ENCODE measurements around the gene GALR3.

Gene GALR3

DNA sequence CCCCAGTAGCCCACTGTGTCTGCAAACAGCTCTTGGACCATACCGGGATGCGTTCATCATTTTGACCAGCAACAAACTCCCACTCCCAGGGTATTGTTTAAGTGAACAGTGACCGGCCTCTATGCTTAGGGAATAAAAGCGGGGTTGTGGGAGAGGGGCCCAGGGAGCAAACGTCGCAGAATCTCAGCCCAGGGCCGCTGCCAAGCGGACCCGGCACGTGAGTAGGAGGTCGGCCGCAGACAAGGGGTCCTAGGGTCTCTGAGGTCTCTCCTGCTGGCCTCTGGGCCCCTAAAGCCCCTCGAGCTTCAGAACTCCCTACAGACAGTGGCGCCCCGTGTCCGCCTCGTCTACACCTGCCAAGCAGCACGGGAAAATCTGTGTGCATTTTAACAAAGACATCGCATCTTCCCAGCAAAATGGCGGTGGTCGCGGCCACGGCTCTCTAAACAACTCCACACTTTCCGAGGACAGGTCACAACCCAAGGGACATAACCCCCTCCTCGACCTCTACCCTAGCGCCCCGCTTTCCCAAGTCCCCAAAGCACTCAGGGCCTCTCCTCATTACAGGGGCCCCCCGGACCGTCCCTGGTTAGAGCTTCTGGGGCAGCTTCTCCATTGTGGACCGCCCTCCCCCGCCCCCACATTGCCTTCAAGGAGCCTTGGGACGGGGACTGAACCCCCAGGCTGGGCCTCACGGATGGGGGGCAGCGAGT lies 19.4 kb upstream of the GALR3 start:
- no peak for DNase-seq

DNA sequence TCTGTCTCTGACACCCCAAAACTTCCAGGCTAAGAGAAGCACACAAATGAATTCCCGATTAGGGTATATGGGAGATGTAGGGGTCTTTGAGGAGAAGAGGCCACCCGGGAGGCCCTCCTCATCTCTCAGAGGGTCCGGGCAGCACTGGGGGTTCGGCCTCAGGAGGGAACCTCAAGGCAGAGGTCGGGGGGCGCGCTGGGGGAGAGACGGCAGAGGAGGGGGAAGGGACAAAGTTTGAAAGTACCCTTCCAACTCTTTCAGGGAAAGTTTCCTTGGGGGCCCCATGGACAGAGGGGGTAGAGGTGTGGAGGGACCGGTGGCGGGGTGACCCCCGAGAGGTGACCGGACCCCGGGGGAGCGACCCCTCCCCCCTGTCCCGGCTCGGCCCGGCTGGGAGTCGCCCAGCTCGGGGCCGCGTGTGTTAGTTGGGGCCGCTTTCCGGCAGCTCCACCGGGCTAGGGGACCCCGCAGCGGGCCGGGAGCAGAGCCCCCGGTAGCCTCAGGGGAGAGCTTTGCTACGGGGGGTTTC lies 18.8 kb upstream of the GALR3 start:
- no peak for DNase-seq

GRCh38 chr22:37804881-37805809 lies 18.0 kb upstream of the GALR3 start:
- peak; percentile 40 for DNase-seq

GRCh38 chr22:37805810-37806277 lies 17.3 kb upstream of the GALR3 start:
- DNase-seq: no peak

- no peak for DNase-seq
These were observed 16.5 kb upstream of the GALR3 start for GRCh38 chr22:37806409-37807333.

GRCh38 chr22:37807410-37808293 lies 15.5 kb upstream of the GALR3 start, which contains the start of gene GCAT:
Gene GCAT (plus strand): TSS chr22:37807934. CDS start chr22:37807968, 34 bp downstream.
- peak; percentile 85 for DNase-seq

- DNase-seq: no peak
These were observed 14.9 kb upstream of the GALR3 start for GRCh38 chr22:37808294-37808657.

DNA sequence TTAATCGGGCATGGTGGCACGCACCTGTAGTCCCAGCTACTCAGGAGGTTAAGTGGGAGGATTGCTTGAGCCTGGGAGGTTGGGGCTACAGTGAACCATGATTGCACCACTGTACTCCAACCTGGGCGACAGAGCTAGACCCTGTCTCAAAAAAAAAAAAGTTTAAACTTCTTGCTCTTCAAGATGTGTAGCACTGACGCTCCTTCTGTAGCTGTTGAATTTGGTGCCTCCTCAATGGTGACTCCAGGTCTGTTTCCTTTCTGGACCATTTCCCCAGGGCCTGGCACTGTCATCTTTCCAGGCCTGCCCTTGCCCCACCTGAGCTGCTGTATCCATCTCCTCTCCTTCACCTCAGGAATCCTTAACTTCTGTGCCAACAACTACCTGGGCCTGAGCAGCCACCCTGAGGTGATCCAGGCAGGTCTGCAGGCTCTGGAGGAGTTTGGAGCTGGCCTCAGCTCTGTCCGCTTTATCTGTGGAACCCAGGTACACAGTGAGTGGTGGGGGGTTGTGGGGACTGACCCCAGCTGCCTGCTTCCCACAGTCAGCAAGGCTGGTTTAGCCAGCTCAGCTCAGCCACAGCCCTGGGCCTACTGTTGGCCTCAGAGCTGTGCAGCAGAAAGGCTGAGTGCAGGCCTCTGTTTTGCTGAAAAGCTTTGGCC lies 13.4 kb upstream of the GALR3 start:
- no peak for DNase-seq

- no peak for DNase-seq
These were observed 11.3 kb upstream of the GALR3 start for GRCh38 chr22:37811867-37812266.

- DNase-seq: no peak
These were observed 10.1 kb upstream of the GALR3 start for GRCh38 chr22:37812869-37813678.

- no peak for DNase-seq
These were observed 7.6 kb upstream of the GALR3 start for GRCh38 chr22:37815593-37815992.

DNA sequence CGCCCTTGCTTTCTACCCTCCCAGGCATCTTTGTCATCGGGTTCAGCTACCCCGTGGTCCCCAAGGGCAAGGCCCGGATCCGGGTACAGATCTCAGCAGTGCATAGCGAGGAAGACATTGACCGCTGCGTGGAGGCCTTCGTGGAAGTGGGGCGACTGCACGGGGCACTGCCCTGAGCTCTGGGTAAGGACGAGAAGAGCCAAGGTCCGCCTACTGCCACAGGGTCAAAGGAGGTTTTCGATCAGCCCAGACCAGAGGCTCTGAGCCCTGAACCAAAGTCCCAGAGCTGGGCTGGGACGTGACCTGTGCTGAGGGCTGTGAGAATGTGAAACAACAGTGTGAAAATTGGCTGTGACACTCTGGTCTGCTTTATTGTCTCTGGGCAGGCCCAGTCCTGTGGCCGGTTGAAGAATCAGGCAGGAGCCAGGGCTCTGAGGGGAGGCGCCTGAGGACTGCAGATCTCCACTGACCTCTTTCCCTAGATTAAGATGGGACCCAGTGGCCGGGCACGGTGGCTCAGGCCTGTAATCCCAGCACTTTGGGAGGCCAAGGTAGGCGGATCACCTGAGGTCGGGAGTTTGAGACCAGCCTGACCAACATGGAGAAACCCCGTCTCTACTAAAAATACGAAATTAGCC lies 6.5 kb upstream of the GALR3 start:
- no peak for DNase-seq

DNA sequence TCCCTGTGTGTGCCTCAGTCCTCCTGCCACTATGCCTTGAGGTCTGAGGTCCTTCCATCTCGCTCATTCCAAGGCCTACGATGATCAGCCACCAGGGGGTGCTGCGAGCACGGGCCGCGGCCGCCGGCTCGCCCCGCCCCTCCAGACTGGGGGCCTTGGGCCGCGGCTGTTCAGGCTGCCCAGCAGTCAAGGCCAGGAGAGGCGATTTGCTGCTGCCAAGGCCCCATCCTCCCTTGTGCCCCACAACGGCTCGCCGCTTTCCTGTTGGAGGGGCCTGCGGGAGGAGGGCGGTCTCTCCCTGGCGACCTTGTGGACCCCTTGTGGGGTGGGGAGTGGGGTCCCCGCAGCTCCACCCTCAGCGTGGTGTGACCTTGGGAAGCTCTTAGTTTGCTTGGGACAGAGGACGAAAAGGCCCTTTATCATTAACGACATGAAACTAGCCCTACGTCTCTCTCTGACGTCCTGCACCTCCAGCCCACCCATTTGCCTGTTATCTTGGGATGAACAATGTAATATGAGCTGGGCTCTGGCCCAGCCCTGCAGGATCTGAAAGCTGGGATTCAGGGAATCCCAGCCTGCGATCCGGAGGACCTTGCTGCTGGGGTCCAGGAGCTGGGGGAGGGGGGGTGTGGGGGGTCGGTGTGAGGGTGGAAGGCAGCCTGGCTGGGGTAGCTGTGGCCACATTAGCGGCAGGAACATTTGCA lies 5.3 kb upstream of the GALR3 start:
- peak; percentile 41 for DNase-seq

DNA sequence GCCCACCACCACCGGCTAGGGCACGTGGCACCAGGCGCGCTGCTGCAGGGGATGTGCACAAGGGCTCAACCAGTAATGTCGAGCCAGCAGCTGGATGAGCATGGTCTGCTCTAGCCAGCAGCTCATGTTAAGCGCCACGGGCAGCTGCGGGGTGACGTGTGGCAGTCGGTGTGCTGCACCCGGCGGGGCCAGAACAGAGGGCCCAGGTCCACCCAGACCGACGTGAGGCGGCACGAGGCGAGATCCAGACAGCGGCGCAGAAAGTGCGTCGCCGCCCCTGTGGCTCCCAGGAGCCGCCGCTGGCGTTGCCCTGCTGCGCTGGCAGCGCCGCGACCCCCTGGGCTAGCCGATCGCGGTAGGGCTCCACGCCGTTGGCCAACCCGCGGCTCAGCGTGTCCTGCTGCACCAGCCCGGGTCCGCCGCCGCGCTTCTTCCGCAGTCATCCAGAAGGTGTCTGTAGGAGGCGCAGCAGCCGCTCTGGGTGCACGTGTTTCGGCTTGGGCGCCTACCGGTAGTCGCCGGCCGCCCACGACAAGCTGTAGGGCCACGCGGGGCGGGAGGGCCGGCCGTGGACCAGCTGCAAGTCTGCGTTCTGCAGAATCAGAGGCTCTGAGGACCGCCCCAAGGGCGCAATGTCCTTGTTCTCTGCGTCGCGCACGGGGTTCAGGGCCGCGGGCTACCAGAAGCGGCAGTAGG lies 4.6 kb upstream of the GALR3 start:
- DNase-seq: no peak

GRCh38 chr22:37819105-37819433 lies 4.1 kb upstream of the GALR3 start:
- DNase-seq: no peak

DNA sequence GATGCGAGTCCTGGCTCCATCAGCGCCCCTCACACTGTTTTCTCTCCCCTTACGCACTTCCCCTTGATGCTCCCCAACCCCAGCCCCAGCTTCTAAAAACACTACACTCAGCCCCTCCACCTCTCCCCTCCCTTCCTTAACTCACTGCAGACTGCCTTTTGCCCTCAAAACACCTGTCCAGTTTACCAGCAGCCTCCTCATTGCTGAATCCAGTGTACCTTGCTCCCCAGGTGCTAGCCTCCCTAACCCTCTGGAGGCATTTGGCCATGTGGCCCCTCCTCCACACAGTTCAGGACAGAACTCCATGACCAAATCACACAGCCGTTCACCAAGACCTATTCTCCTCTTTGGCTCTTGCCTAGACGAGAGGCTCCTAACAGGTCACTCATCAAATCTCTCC lies 2.8 kb upstream of the GALR3 start:
- no peak for DNase-seq

- DNase-seq: no peak
These were observed 926 bp upstream of the GALR3 start for GRCh38 chr22:37822079-37822833.

Measured in DMS 273 treated with DMSO at 0.1 percent for 48 hours (cell line).